Measurements from ENCODE around the gene SPHK1. TPM values are rescaled to one million over a fixed set of nuclear protein-coding genes. Genes with fewer than 3 reads are reported as not detected.

The SPHK1 gene
- total RNA-seq, 3 donors from 2014 or later (not counting 1 experiment from before 2014, with no cell fraction given): 7.6 to 9.2 (median 8.3) TPM

DNA sequence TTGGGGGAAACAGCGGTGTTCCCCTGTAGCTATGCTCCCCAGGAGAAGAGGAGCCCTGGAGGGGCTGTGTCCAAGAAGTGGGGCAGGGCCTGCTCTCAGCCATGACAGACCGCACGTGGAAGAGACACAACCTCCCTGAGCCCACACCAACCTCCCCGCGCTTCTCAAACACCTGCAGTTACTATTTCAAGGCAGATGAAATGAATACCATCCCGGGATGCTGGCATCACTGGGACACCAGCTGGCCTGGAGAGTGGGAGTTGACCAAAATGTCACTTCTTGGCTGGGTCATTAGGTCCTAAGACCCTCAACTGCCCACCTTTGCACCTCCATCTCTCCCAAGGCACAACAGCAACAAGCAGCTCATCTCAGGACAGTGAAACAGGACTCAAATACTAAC is 32.0 kb downstream of the SPHK1 start:
- H3K4me1 Mint-ChIP-seq: peaks cover 28 to 33% of the 10 kb centered on the region in 2 donors
- TF ChIP-seq, protein P1, sequence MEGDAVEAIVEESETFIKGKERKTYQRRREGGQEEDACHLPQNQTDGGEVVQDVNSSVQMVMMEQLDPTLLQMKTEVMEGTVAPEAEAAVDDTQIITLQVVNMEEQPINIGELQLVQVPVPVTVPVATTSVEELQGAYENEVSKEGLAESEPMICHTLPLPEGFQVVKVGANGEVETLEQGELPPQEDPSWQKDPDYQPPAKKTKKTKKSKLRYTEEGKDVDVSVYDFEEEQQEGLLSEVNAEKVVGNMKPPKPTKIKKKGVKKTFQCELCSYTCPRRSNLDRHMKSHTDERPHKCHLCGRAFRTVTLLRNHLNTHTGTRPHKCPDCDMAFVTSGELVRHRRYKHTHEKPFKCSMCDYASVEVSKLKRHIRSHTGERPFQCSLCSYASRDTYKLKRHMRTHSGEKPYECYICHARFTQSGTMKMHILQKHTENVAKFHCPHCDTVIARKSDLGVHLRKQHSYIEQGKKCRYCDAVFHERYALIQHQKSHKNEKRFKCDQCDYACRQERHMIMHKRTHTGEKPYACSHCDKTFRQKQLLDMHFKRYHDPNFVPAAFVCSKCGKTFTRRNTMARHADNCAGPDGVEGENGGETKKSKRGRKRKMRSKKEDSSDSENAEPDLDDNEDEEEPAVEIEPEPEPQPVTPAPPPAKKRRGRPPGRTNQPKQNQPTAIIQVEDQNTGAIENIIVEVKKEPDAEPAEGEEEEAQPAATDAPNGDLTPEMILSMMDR (IDR thresholded peaks at IDR 0.05): no peak
- no peak for DNase-seq

DNA sequence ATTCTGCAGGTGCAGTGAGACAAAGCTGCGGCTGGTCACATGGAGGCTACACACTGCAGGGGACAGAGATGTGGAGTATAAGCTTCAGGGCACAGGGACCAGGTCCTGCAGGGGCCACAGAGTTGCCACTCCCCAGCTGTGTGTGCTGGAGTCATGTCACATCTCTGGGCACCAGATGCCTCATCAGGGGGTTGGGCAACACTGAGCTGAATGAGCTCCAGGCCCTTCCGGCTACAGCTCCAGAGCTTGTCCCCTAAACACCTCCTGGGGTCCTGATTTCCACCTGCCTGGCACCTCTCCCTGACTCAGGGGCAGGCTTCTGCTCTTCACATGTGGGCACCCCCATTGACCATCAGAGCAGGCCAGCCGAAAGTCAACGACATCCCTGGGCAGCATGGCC is 32.5 kb downstream of the SPHK1 start:
- Histone ChIP-seq H3K27me3 (ENCODE audit: control insufficient read depth, insufficient read depth, low read length) (no peaks in the 10 kb centered on the region), H3K36me3 (ENCODE audit: control insufficient read depth, insufficient read depth, low read length) (peaks cover 5% of the 10 kb centered on the region), H3K9me3 (ENCODE audit: control insufficient read depth, insufficient read depth, low read length) (no peaks in the 10 kb centered on the region), H3K27ac (ENCODE audit: low read length) (no peak overlapping the region), H3K4me3 (ENCODE audit: low read length) (no peak overlapping the region), H3K4me1 (ENCODE audit: control insufficient read depth, insufficient read depth, low read length) (peaks cover 10% of the 10 kb centered on the region)
- H3K27me3 Mint-ChIP-seq (ENCODE audit: low read depth in 2 of 2): no peaks in the 10 kb centered on the region
- no peaks in the 10 kb centered on the region for H3K9me3 Mint-ChIP-seq
- H3K36me3 Mint-ChIP-seq: no peaks in the 10 kb centered on the region
- TF ChIP-seq, protein P1 (IDR thresholded peaks at IDR 0.05): no peak
- WGBS (ENCODE audit: insufficient coverage): 96% methylated on average over 4 of the region's 4 CpGs
- intact Hi-C loops (cut with micrococcal nuclease): no loop called here
- no peak for ATAC-seq
- DNase-seq: no peak
- no peak overlapping the region for H3K27ac Mint-ChIP-seq
- peaks cover 28 to 33% of the 10 kb centered on the region in 2 donors for H3K4me1 Mint-ChIP-seq
- H3K4me3 Mint-ChIP-seq: no peak overlapping the region

More for the DNA sequence above, 32.0 kb downstream of the SPHK1 start:
- Mint-ChIP-seq H3K27me3 (ENCODE audit: low read depth in 2 of 2) (no peaks in the 10 kb centered on the region), H3K9me3 (no peaks in the 10 kb centered on the region), H3K4me3 (no peak overlapping the region), H3K36me3 (no peaks in the 10 kb centered on the region), H3K27ac (no peak overlapping the region)
- H3K27me3 ChIP-seq (ENCODE audit: control insufficient read depth, insufficient read depth, low read length): no peaks in the 10 kb centered on the region
- H3K36me3 ChIP-seq (ENCODE audit: control insufficient read depth, insufficient read depth, low read length): peaks cover 5% of the 10 kb centered on the region
- no peak overlapping the region for H3K27ac ChIP-seq (ENCODE audit: low read length)
- ATAC-seq: no peak
- H3K9me3 ChIP-seq (ENCODE audit: control insufficient read depth, insufficient read depth, low read length): no peaks in the 10 kb centered on the region
- 96% methylated on average over 6 of the region's 6 CpGs for WGBS (ENCODE audit: insufficient coverage)
- intact Hi-C loops (cut with micrococcal nuclease): no loop called here
- no peak overlapping the region for H3K4me3 ChIP-seq (ENCODE audit: low read length)
- peaks cover 10% of the 10 kb centered on the region for H3K4me1 ChIP-seq (ENCODE audit: control insufficient read depth, insufficient read depth, low read length)

DNA sequence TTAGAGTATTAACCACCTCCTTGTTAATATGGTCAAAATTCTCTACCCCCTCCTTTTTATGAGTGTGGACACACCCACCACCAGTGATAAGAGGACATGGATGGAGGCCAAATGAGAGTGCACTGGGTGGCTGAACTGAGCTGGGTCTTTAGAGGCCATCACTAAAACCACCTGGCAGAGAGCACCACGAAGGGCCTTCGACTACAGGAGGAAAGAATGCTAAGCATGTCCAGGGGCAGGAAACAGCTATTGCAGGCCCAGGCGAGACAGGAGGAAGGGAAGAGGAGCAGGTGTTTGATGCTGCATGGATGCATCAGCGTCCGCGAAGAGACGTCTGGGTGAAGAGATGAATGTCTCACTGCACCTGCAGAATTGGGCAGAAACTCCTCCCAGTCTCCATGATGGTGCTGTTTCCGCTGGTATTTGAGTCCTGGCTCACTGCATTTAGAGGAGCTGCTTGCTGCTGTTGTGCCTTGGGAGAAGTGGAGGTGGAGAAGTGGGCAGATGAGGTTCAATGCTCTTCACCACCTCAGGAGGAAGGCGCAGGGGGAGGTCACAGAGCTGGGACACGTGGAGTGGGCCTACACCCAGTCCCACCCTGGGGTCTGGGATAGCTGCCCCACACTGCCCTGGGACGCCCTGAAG is 33.2 kb downstream of the SPHK1 start:
- no peak overlapping the region for H3K4me3 Mint-ChIP-seq
- H3K9me3 Mint-ChIP-seq: no peaks in the 10 kb centered on the region
- H3K36me3 Mint-ChIP-seq: no peaks in the 10 kb centered on the region
- intact Hi-C loops (cut with micrococcal nuclease): no loop called here
- H3K27ac ChIP-seq (ENCODE audit: low read length): no peak overlapping the region
- peaks cover 5% of the 10 kb centered on the region for H3K36me3 ChIP-seq (ENCODE audit: control insufficient read depth, insufficient read depth, low read length)
- H3K4me1 ChIP-seq (ENCODE audit: control insufficient read depth, insufficient read depth, low read length): peaks cover 10% of the 10 kb centered on the region
- no peaks in the 10 kb centered on the region for H3K27me3 Mint-ChIP-seq (ENCODE audit: low read depth in 2 of 2)
- H3K9me3 ChIP-seq (ENCODE audit: control insufficient read depth, insufficient read depth, low read length): no peaks in the 10 kb centered on the region
- no peak overlapping the region for H3K4me3 ChIP-seq (ENCODE audit: low read length)
- no peak for DNase-seq
- H3K27ac Mint-ChIP-seq: peak overlapping the region in 1 of 2 donors; percentile 58
- ATAC-seq: no peak
- TF ChIP-seq, protein P1 (IDR thresholded peaks at IDR 0.05): no peak
- H3K27me3 ChIP-seq (ENCODE audit: control insufficient read depth, insufficient read depth, low read length): no peaks in the 10 kb centered on the region
- 67% methylated on average over 11 of the region's 11 CpGs for WGBS (ENCODE audit: insufficient coverage)
- H3K4me1 Mint-ChIP-seq: peaks cover 34 to 40% of the 10 kb centered on the region in 2 donors
